Epithelial cell of proximal tubule (primary cell): ENCODE results near the gene POU6F2. TPM values are rescaled to one million over a fixed set of nuclear protein-coding genes. Genes with fewer than 3 reads are reported as not detected.

ENCODE experiments used
- DNase-seq: peaks from one replicate; pipeline ENCODE4 v3.0.0-alpha.2; 2011; ENCODE audit warnings: low read depth
- H3K4me3 ChIP-seq: 2 replicates; pipeline ENCODE4 v1.5.1; 2011; ENCODE audit warnings: low read depth, mild to moderate bottlenecking, low read length
- total RNA-seq: library from RNA; depleted of rRNA; stranded (reverse); fragments of >200 nt; gene quantifications from 2 replicates; pipeline ENCODE4 v1.2.3, GENCODE V29; 2015
- TF ChIP-seq, protein P1 (sequence below): conservative IDR thresholded peaks from 2 replicates; pipeline ENCODE4 v1.5.1; 2012; ENCODE audit warnings: low read depth, mild to moderate bottlenecking, low read length

The POU6F2 gene
- total RNA-seq, 1 donor from 2014 or later = not detected

DNA sequence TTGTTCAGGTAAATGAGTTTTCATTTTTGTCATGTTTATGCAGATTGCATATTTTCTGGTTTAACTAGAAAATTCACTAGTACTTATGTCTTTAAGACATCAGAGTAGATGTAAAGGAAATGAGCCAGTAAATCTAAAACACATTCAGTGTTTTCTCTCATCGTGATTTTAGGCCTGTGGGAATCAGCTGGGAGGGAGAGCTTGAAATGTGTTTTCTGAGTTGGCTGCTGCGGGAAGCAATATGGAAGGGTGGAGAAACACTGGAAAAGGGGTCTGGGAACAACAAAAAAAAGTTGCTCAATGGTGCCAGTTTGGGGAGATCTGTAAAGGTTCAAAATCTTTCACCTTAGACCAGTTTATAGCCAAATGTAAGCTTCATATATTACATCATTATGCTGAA is 284.1 kb downstream of the POU6F2 start:
- DNase-seq = no peak
- H3K4me3 ChIP-seq = no peak overlapping the region
- TF ChIP-seq, protein P1, sequence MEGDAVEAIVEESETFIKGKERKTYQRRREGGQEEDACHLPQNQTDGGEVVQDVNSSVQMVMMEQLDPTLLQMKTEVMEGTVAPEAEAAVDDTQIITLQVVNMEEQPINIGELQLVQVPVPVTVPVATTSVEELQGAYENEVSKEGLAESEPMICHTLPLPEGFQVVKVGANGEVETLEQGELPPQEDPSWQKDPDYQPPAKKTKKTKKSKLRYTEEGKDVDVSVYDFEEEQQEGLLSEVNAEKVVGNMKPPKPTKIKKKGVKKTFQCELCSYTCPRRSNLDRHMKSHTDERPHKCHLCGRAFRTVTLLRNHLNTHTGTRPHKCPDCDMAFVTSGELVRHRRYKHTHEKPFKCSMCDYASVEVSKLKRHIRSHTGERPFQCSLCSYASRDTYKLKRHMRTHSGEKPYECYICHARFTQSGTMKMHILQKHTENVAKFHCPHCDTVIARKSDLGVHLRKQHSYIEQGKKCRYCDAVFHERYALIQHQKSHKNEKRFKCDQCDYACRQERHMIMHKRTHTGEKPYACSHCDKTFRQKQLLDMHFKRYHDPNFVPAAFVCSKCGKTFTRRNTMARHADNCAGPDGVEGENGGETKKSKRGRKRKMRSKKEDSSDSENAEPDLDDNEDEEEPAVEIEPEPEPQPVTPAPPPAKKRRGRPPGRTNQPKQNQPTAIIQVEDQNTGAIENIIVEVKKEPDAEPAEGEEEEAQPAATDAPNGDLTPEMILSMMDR = no peak

DNA sequence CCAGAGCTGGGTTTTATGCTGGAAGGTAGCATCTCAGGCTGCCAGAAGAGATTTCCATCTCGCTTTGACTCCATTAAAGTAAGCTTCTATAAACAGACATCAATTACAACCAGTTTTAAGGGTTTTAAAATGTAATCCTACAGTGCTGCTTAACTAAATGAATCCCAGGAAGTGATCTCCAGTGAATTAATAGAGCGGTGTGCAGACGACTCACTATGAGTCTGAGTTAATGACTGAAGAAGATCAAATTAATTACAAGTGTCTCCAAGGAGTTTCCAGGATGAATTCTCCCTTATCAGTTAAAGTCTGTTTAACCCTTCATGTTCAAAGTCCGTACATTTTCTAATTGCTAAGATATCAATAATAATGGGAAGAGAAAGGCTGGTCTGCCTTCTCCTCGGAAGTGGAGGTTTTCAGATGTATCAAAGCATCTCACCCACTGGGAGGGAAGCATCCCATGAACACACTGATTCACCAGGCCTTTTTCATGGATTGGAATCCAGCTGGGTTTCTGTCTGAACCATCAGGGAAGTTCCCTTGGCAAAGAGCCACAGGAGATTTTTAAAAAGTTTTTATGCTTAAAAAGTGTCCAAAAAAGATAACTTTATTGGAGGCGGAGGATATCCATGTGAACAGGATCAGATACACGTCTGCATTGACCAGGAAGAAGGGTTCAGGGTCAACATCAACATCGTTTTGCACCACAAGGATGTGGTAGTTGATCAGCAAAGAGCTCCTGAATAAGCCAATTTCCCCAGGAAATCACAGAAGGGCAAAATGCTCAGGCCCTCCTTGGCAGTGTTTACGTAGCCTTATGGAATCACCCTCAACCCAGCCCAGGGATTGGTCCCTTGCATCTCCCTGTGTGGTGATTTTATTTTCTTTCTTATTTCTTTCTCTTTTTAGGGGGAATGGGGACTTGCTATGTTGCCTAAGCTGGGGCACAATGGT is 288.2 kb downstream of the POU6F2 start:
- TF ChIP-seq, protein P1 = no peak
- no peak overlapping the region for H3K4me3 ChIP-seq
- no peak for DNase-seq

DNA sequence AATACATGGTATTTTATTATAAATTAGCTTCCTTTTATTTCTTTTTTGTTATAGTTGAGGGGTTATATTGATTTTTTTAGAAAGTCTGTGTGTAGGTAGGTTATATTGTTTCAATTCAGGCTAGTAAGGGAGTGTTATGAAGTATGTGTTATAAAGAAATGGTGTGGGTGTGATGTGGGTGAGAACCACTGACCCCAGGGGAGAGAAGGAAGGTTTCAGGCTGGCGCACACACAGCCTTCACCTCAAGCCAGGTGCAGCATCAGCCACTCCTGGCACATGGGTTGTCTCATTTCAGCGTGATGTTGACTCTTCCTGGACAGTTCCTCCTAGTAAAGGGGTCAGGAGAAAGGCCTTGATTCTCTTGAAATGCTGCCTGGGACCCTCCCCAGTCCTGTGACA is 291.3 kb downstream of the POU6F2 start:
- no peak overlapping the region for H3K4me3 ChIP-seq
- no peak for DNase-seq
- TF ChIP-seq, protein P1 = no peak

DNA sequence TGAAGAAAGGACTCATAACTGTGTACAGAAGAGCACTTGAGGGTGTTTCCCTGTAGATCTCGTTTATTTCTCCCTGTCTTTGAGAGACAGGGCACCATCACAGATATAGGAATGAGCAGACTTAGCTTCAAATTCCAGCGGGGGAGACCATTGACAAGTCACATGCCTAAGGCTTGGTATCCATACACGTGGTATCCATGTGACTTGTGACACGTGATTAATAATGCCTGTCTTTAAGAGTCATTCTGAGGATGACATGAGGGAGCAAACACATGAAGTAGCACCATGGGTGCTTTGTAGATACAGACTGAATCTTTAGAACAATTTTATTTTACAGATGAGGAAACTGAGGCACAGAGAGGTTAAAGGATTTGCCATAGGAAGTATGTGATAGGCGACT is 292.3 kb downstream of the POU6F2 start:
- TF ChIP-seq, protein P1 = no peak
- no peak overlapping the region for H3K4me3 ChIP-seq
- DNase-seq = no peak

DNA sequence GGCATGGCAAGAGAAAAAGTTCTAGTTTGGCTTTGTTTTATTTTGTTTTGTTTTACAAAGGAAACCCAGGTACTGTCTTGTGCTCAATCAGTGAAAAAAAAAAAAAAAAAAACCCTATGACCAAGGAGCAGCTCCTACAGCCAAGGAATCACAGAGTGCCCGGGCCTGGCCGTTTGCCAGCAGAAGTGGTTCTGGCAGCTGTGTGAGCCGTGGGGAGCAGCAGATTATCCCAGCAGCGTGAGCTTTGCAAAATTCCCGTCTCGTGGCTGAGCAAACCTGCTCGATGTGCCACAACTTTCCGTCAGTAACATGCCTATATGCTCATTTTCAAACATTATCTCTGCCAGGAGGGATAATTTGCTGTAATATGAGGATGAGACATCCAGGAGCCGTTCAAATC is 293.7 kb downstream of the POU6F2 start:
- no peak for DNase-seq
- H3K4me3 ChIP-seq = no peak overlapping the region
- TF ChIP-seq, protein P1 = no peak

DNA sequence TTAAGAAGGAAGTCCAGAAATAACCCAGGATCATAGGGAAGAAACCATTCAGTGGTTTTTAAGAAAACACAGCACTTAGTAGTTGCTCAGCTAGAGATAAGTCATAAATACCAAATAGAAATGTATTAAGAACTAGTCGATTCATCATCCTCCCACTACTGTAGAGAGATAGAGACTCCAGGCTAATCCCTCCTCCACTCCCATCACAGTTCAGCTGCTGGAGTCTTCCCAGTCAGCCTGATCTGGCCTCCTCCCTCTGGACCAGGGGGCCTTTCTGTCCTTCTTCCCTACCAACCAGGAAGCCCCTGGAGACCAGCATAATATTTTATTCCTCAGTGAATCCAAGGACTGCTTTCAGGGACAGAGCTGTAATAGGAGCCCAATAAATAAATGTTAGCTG is 294.4 kb downstream of the POU6F2 start:
- TF ChIP-seq, protein P1 = no peak
- DNase-seq = no peak
- H3K4me3 ChIP-seq = no peak overlapping the region

DNA sequence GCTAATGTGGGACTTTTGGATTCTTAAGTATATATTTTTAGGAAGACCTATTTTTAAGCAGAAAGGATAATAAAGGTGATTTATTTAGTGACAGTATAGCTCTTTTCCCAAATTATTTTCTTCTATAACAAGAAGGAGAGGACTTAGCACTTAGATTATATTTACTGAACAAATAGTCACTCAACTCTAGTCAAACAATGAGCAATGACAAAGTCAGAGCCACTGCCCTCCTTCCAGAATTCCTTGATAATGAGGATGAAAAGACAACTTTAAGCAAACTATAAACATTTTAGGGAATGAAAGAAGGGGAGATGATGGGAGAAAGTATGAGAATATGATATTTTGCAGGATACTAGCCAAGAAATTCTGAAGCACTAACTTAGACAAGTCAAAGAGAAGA is 295.0 kb downstream of the POU6F2 start:
- no peak for DNase-seq
- no peak overlapping the region for H3K4me3 ChIP-seq
- TF ChIP-seq, protein P1 = no peak
